GM23248 (cell line): ENCODE results near the gene NDE1. TPM values are rescaled to one million over a fixed set of nuclear protein-coding genes. Genes with fewer than 3 reads are reported as not detected.
A peak's percentile ranks its signal among the peaks of the same experiment; 100 is the strongest.

ENCODE experiments used
- DNase-seq: peaks from one replicate; pipeline ENCODE4 v3.0.0-alpha.2; 2015
- H2AFZ ChIP-seq: fragments of 200-600 bp; sonication (generic); 2 replicates; pipeline ENCODE4 v1.6.1; 2016; ENCODE audit warnings: antibody characterized with exemption
- H3F3A ChIP-seq: fragments of 200-600 bp; sonication (generic); 2 replicates; pipeline ENCODE4 v1.6.1; 2016; ENCODE audit warnings: mild to moderate bottlenecking, antibody characterized with exemption, mixed run types; ENCODE audit not compliant: insufficient read depth
- H3K27ac ChIP-seq: fragments of 200-600 bp; sonication (generic); 2 replicates; pipeline ENCODE4 v1.5.1; 2016; ENCODE audit warnings: mild to moderate bottlenecking
- H3K27me3 ChIP-seq: fragments of 200-600 bp; sonication (generic); replicated peaks from 2 replicates; pipeline ENCODE4 v1.6.1; 2016; ENCODE audit warnings: mild to moderate bottlenecking; ENCODE audit not compliant: insufficient read depth
- H3K36me3 ChIP-seq: fragments of 200-600 bp; sonication (generic); 2 replicates; pipeline ENCODE4 v1.6.1; 2016; ENCODE audit warnings: low read depth, mild to moderate bottlenecking
- H3K4me1 ChIP-seq: fragments of 200-600 bp; sonication (generic); 2 replicates; pipeline ENCODE4 v1.6.1; 2016; ENCODE audit warnings: mild to moderate bottlenecking; ENCODE audit not compliant: insufficient read depth
- H3K4me2 ChIP-seq: fragments of 200-600 bp; sonication (generic); one replicate; pipeline ENCODE4 v1.6.1; 2016; ENCODE audit warnings: mild to moderate bottlenecking; ENCODE audit not compliant: unreplicated experiment
- H3K4me3 ChIP-seq: fragments of 200-600 bp; sonication (generic); 2 replicates; pipeline ENCODE4 v1.5.1; 2016; ENCODE audit warnings: mild to moderate bottlenecking
- H3K79me2 ChIP-seq: fragments of 200-600 bp; sonication (generic); 2 replicates; pipeline ENCODE4 v1.6.1; 2016; ENCODE audit warnings: mild to moderate bottlenecking; ENCODE audit not compliant: insufficient read depth
- H3K9ac ChIP-seq: fragments of 200-600 bp; sonication (generic); 2 replicates; pipeline ENCODE4 v1.6.1; 2016; ENCODE audit warnings: mild to moderate bottlenecking
- H3K9me2 ChIP-seq: fragments of 200-600 bp; sonication (generic); 2 replicates; pipeline ENCODE4 v1.6.1; 2016; ENCODE audit warnings: mixed run types, mild to moderate bottlenecking, moderate library complexity; ENCODE audit not compliant: insufficient read depth
- H3K9me3 ChIP-seq: fragments of 200-600 bp; sonication (generic); one replicate; pipeline ENCODE4 v1.6.1; 2017; ENCODE audit warnings: low read depth
- H4K20me1 ChIP-seq: fragments of 200-600 bp; sonication (generic); 2 replicates; pipeline ENCODE4 v1.6.0; 2016; ENCODE audit not compliant: insufficient read depth
- EZH2 ChIP-seq: fragments of 200-600 bp; sonication (generic); IDR thresholded peaks from 2 replicates; pipeline ENCODE4 v1.6.1; 2018; ENCODE audit warnings: antibody characterized with exemption, mild to moderate bottlenecking; ENCODE audit not compliant: insufficient read depth, poor library complexity, severe bottlenecking
- EZH2phosphoT487 ChIP-seq: fragments of 200-600 bp; sonication (generic); IDR thresholded peaks from 2 replicates; pipeline ENCODE4 v1.6.1; 2018; ENCODE audit warnings: antibody characterized with exemption, moderate library complexity, mild to moderate bottlenecking, low read depth; ENCODE audit not compliant: insufficient read depth
- WGBS, 2 experiments: methylation state at CpG; one replicate each; pipeline ENCODE4 v1.1.6; 2015 to 2017; ENCODE audit warnings: low lambda C conversion rate in 2 of 2, low coverage in 1 of 2; ENCODE audit errors: missing lambda C conversion rate in 2 of 2; 5-methylcytosine and 5-hydroxymethylcytosine counted together
- in situ Hi-C: fragments of 300-500 bp; cut with MboI; formaldehyde crosslinking; loops from 2 replicates; pipeline ENCODE4 v1.15.0; 2020
- polyA plus RNA-seq: library from polyadenylated mRNA; unstranded; fragments of >200 nt; fragmentation: Nextera tagmentation; extraction: Ambion mirVana; gene quantifications from 2 replicates; pipeline ENCODE4 v1.2.1, GENCODE V29; 2016
- total RNA-seq: library from RNA; depleted of rRNA; stranded (reverse); fragments of >200 nt; shearing (Covaris generic); gene quantifications from 2 replicates; pipeline ENCODE4 v1.2.3, GENCODE V29; 2014

NDE1 gene
- total and polyA plus RNA-seq, 2 experiments from 2014 or later: 31.2 to 37.8 TPM

- 86 to 91% methylated on average over 5 of the region's 5 CpGs for WGBS, 2 experiments
- in situ Hi-C loops: no loop called here
- H4K20me1 ChIP-seq: no peaks in the 10 kb centered on the region
These were observed 116.9 kb downstream of the NDE1 start for GRCh38 chr16:15766918-15767317.

GRCh38 chr16:15768201-15768600, 118.2 kb downstream of the NDE1 start:
- no peaks in the 10 kb centered on the region for H3K9me2 ChIP-seq
- H3K36me3 ChIP-seq: no peaks in the 10 kb centered on the region
- H3K9ac ChIP-seq: no peak overlapping the region
- no peak overlapping the region for H3K27ac ChIP-seq
- H3K4me1 ChIP-seq: no peaks in the 10 kb centered on the region
- H3K27me3 ChIP-seq: peaks cover 1% of the 10 kb centered on the region; the same call in 1 of the 2 replicates
- DNase-seq: no peak
- no peak overlapping the region for H3K4me3 ChIP-seq
- no peak overlapping the region for H3K4me2 ChIP-seq
- no peaks in the 10 kb centered on the region for H4K20me1 ChIP-seq
- 93 to 96% methylated on average over 4 of the region's 4 CpGs for WGBS, 2 experiments
- H3K9me3 ChIP-seq: no peaks in the 10 kb centered on the region
- H3F3A ChIP-seq: no peaks in the 10 kb centered on the region
- in situ Hi-C loops: no loop called here
- no peak overlapping the region for H2AFZ ChIP-seq
- H3K79me2 ChIP-seq: no peaks in the 10 kb centered on the region
- TF ChIP-seq EZH2phosphoT487 (no peak), EZH2 (no peak)

More at GRCh38 chr16:15766918-15767317, 116.9 kb downstream of the NDE1 start:
- H3K9ac ChIP-seq: no peak overlapping the region
- no peaks in the 10 kb centered on the region for H3K36me3 ChIP-seq
- peaks cover 14% of the 10 kb centered on the region; the same call in 1 of the 2 replicates for H3K27me3 ChIP-seq
- H3K9me2 ChIP-seq: no peaks in the 10 kb centered on the region
- no peak overlapping the region for H3K4me3 ChIP-seq
- no peak for DNase-seq
- no peak overlapping the region for H2AFZ ChIP-seq
- H3K9me3 ChIP-seq: no peaks in the 10 kb centered on the region
- no peak overlapping the region for H3K27ac ChIP-seq
- no peaks in the 10 kb centered on the region for H3K79me2 ChIP-seq
- H3K4me2 ChIP-seq: no peak overlapping the region
- H3K4me1 ChIP-seq: no peaks in the 10 kb centered on the region
- H3F3A ChIP-seq: no peaks in the 10 kb centered on the region
- no peak for TF ChIP-seq EZH2
- TF ChIP-seq EZH2phosphoT487: no peak

GRCh38 chr16:15769239-15769638, 119.2 kb downstream of the NDE1 start:
- 63 to 77% methylated on average over 8 of the region's 8 CpGs for WGBS, 2 experiments
- no peaks in the 10 kb centered on the region for H3K36me3 ChIP-seq
- H3K79me2 ChIP-seq: no peaks in the 10 kb centered on the region
- no peaks in the 10 kb centered on the region for H3K4me1 ChIP-seq
- H3K9ac ChIP-seq: no peak overlapping the region
- H3K9me2 ChIP-seq: no peaks in the 10 kb centered on the region
- H4K20me1 ChIP-seq: no peaks in the 10 kb centered on the region
- H3F3A ChIP-seq: no peaks in the 10 kb centered on the region
- no peak for DNase-seq
- H2AFZ ChIP-seq: no peak overlapping the region
- H3K27ac ChIP-seq: no peak overlapping the region
- TF ChIP-seq EZH2 (no peak), EZH2phosphoT487 (no peak)
- H3K4me3 ChIP-seq: no peak overlapping the region
- in situ Hi-C loops: no loop called here
- H3K9me3 ChIP-seq: no peaks in the 10 kb centered on the region
- H3K4me2 ChIP-seq: no peak overlapping the region
- peaks cover 9% of the 10 kb centered on the region for H3K27me3 ChIP-seq

- no peak for DNase-seq
- WGBS, 2 experiments: 73 to 76% methylated on average over 7 of the region's 7 CpGs
- TF ChIP-seq EZH2 (no peak), EZH2phosphoT487 (no peak)
- H3K9ac ChIP-seq: no peak overlapping the region
- no peaks in the 10 kb centered on the region for H3K9me3 ChIP-seq
- peaks cover 9% of the 10 kb centered on the region for H3K27me3 ChIP-seq
- H3K4me3 ChIP-seq: no peak overlapping the region
- in situ Hi-C loops: loop anchor here (10.0 kb wide), 1 partner anchor 355 kb away; no protein-coding TSS in a partner anchor
- H3F3A ChIP-seq: no peaks in the 10 kb centered on the region
- H3K4me2 ChIP-seq: no peak overlapping the region
- H3K79me2 ChIP-seq: no peaks in the 10 kb centered on the region
- H3K36me3 ChIP-seq: no peaks in the 10 kb centered on the region
- no peaks in the 10 kb centered on the region for H3K4me1 ChIP-seq
- H2AFZ ChIP-seq: no peak overlapping the region
- H3K9me2 ChIP-seq: no peaks in the 10 kb centered on the region
- H4K20me1 ChIP-seq: no peaks in the 10 kb centered on the region
- no peak overlapping the region for H3K27ac ChIP-seq
These were observed 120.1 kb downstream of the NDE1 start for GRCh38 chr16:15770107-15770506.

GRCh38 chr16:15770512-15770911, 120.5 kb downstream of the NDE1 start:
- Histone ChIP-seq H3K4me2 (no peak overlapping the region), H2AFZ (no peak overlapping the region)
- 12 to 33% methylated on average over 3 of the region's 3 CpGs for WGBS, 2 experiments

More at GRCh38 chr16:15770512-15770911, 120.5 kb downstream of the NDE1 start:
- Histone ChIP-seq H3K9ac (no peak overlapping the region), H3K27me3 (peaks cover 9% of the 10 kb centered on the region), H3K79me2 (no peaks in the 10 kb centered on the region), H3K27ac (no peak overlapping the region), H3K36me3 (no peaks in the 10 kb centered on the region), H3K9me2 (no peaks in the 10 kb centered on the region), H3K9me3 (no peaks in the 10 kb centered on the region), H4K20me1 (no peaks in the 10 kb centered on the region), H3F3A (no peaks in the 10 kb centered on the region), H3K4me1 (no peaks in the 10 kb centered on the region), H3K4me3 (no peak overlapping the region)
- in situ Hi-C loops: loop anchor here (10.0 kb wide), 1 partner anchor 354 kb away; no protein-coding TSS in a partner anchor
- peak; percentile 67 for DNase-seq
- TF ChIP-seq EZH2phosphoT487: no peak
- no peak for TF ChIP-seq EZH2
